ENCODE measurements around the gene CYB5R3. TPM values are rescaled to one million over a fixed set of nuclear protein-coding genes. Genes with fewer than 3 reads are reported as not detected.

Gene CYB5R3
- total RNA-seq, 1 donor from 2014 or later, result 181 TPM

DNA sequence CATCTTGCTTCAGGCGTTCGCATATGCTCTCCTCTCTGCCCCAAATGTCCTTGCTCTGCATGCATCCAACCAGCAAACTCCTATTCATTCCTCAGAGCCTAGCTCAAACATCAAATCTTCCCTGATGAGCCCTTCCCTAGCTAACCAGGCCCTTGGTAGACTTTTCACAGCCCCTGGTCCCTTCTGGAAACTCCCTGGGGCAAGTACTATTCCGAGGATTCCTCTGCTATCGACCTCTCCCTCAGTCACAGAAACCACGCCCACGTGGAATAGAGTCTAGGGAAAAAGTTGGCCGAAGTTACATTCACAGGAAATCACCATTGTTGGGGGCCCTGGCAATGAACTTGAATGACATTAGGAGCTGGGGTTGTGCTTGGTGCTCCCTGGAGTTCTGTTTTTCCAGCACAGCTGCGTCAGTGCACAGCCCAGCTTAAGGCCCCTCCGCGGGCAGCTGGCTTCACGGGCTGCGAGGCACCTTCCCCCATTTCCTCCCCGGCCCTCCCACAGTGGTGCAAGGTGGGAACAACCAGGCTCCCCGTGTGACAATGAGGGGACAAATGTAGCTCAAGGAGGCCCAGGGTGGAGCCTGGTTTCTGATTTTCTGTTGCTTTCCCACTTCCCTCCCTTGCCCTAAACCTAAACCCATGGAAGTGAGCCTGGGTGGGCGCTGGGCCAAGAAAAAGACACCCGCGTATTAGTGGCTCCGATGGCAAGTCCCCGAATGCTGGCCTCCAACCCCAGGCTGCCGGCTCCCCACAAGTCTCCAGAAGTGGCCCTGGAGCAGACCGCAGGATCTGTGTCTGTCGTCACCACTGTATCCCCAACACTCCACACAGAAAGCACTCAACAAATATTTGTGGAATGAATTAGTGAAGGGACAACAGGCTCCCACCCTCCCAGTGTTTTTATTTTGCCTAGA, 4.5 kb downstream of the CYB5R3 start:
- peak overlapping the region; percentile 22 for H3K9ac ChIP-seq (ENCODE audit: low read length)
- H3K36me3 ChIP-seq (ENCODE audit: insufficient read depth, low read length), result no peaks in the 10 kb centered on the region
- H3K79me2 ChIP-seq (ENCODE audit: insufficient read depth, low read length), result peaks cover 93% of the 10 kb centered on the region
- Mint-ChIP-seq H3K27me3 (ENCODE audit: low read depth, unreplicated experiment) (no peaks in the 10 kb centered on the region), H3K27ac (ENCODE audit: unreplicated experiment) (peak overlapping the region; percentile 58), H3K9me3 (ENCODE audit: unreplicated experiment) (no peaks in the 10 kb centered on the region), H3K36me3 (ENCODE audit: low read depth, unreplicated experiment) (no peaks in the 10 kb centered on the region), H3K4me3 (ENCODE audit: unreplicated experiment) (peak overlapping the region; percentile 37), H3K4me1 (ENCODE audit: low read depth, unreplicated experiment) (peaks cover 31% of the 10 kb centered on the region)
- H3K9me3 ChIP-seq (ENCODE audit: insufficient read depth, low read depth, low read length), result no peaks in the 10 kb centered on the region
- H4K20me1 ChIP-seq (ENCODE audit: insufficient read depth, low read length), result peaks cover 78% of the 10 kb centered on the region
- H3K27ac ChIP-seq (ENCODE audit: low read depth, low read length), result no peak overlapping the region
- H2AFZ ChIP-seq (ENCODE audit: low read depth, low read length), result no peak overlapping the region
- FAIRE-seq, result no peak
- no peak for TF ChIP-seq EZH2 (IDR thresholded peaks at IDR 0.05; ENCODE audit: insufficient read depth, low read length)
- TF ChIP-seq, protein P1, sequence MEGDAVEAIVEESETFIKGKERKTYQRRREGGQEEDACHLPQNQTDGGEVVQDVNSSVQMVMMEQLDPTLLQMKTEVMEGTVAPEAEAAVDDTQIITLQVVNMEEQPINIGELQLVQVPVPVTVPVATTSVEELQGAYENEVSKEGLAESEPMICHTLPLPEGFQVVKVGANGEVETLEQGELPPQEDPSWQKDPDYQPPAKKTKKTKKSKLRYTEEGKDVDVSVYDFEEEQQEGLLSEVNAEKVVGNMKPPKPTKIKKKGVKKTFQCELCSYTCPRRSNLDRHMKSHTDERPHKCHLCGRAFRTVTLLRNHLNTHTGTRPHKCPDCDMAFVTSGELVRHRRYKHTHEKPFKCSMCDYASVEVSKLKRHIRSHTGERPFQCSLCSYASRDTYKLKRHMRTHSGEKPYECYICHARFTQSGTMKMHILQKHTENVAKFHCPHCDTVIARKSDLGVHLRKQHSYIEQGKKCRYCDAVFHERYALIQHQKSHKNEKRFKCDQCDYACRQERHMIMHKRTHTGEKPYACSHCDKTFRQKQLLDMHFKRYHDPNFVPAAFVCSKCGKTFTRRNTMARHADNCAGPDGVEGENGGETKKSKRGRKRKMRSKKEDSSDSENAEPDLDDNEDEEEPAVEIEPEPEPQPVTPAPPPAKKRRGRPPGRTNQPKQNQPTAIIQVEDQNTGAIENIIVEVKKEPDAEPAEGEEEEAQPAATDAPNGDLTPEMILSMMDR (IDR thresholded peaks at IDR 0.05; ENCODE audit: insufficient read depth, low read depth, low read length), result no peak
- H3K4me2 ChIP-seq (ENCODE audit: low read length), result peak overlapping the region; percentile 100
- peak; percentile 22 for DNase-seq (ENCODE audit: low read depth)
- peaks cover 41% of the 10 kb centered on the region for H3K4me1 ChIP-seq (ENCODE audit: insufficient read depth, low read length)
- H3K27me3 ChIP-seq (ENCODE audit: insufficient read depth, low read length), result no peaks in the 10 kb centered on the region
- H3K4me3 ChIP-seq (ENCODE audit: insufficient read depth, low read depth, low read length), result no peak overlapping the region

DNA sequence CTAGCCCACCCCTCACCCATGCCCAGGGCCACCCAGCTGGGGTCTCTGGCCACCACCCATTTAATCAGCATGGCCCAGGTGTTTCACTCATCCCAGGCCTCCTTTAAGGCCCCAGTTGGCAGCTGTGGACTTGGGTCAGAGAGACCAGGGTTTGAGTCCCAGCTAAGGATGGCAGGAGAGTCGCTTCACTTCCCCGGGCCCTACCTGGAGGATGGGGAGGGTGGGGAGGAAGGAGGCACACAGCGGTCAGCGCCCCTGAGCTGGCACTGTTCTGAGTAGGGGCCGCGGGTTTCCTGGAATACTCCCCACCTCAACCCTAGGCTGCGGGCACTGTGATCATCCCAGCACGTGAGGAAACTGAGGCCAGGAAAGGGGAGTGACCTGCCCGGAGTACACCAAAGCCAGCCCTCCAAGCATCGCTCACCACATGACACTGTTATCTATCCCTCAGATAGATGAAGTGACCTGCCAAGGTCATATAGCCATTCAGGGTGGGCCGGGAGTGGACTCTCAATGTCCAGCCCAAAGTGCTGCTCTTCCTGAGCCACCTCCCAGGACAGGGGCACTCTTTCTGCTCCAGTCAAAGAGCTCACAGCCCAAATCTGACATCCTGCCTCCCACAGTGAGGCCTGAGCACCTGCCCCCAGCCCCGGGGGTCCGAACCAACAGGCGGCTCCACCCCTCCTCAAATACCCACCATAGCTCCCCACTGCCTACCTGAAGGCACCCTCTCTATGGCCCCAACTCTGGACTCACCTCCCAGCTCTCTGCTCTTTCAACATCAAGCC, 5.4 kb downstream of the CYB5R3 start:
- Mint-ChIP-seq H3K36me3 (ENCODE audit: low read depth, unreplicated experiment) (no peaks in the 10 kb centered on the region), H3K27ac (ENCODE audit: unreplicated experiment) (no peak overlapping the region), H3K9me3 (ENCODE audit: unreplicated experiment) (no peaks in the 10 kb centered on the region), H3K27me3 (ENCODE audit: low read depth, unreplicated experiment) (no peaks in the 10 kb centered on the region), H3K4me3 (ENCODE audit: unreplicated experiment) (peak overlapping the region; percentile 37), H3K4me1 (ENCODE audit: low read depth, unreplicated experiment) (peaks cover 33% of the 10 kb centered on the region)
- Histone ChIP-seq H3K27me3 (ENCODE audit: insufficient read depth, low read length) (no peaks in the 10 kb centered on the region), H3K9ac (ENCODE audit: low read length) (peak overlapping the region; percentile 22), H3K36me3 (ENCODE audit: insufficient read depth, low read length) (no peaks in the 10 kb centered on the region), H3K4me1 (ENCODE audit: insufficient read depth, low read length) (peaks cover 38% of the 10 kb centered on the region), H3K79me2 (ENCODE audit: insufficient read depth, low read length) (peaks cover 93% of the 10 kb centered on the region), H3K4me2 (ENCODE audit: low read length) (peak overlapping the region; percentile 100), H3K9me3 (ENCODE audit: insufficient read depth, low read depth, low read length) (no peaks in the 10 kb centered on the region), H3K4me3 (ENCODE audit: insufficient read depth, low read depth, low read length) (no peak overlapping the region), H2AFZ (ENCODE audit: low read depth, low read length) (no peak overlapping the region), H3K27ac (ENCODE audit: low read depth, low read length) (no peak overlapping the region), H4K20me1 (ENCODE audit: insufficient read depth, low read length) (peaks cover 82% of the 10 kb centered on the region)
- no peak for DNase-seq (ENCODE audit: low read depth)
- FAIRE-seq, result no peak
- TF ChIP-seq EZH2 (IDR thresholded peaks at IDR 0.05; ENCODE audit: insufficient read depth, low read length), result no peak
- TF ChIP-seq, protein P1 (IDR thresholded peaks at IDR 0.05; ENCODE audit: insufficient read depth, low read depth, low read length), result no peak

Measured in astrocyte (in vitro differentiated cells and primary cell).